Hepatocyte (in vitro differentiated cells): ENCODE results near the gene ABLIM1.

Experiments
- CTCF ChIP-seq: fragments of 200-600 bp; sonication (generic); IDR thresholded peaks from 2 replicates; pipeline ENCODE4 v1.5.1; 2016; ENCODE audit warnings: antibody characterized with exemption, mild to moderate bottlenecking; ENCODE audit not compliant: poor library complexity
- EZH2 ChIP-seq: fragments of 200-600 bp; sonication (generic); IDR thresholded peaks from 2 replicates; pipeline ENCODE4 v1.6.1; 2016; ENCODE audit warnings: antibody characterized with exemption, mild to moderate bottlenecking, borderline replicate concordance

- TF ChIP-seq CTCF (no peak), EZH2 (no peak)
Measured at GRCh38 chr10:114500643-114501042, 157.4 kb downstream of the ABLIM1 start.
